IPS-18c (cell line): ENCODE data around the gene TCF15.

Experiments used
- H3K4me3 ChIP-seq: 2 replicates; pipeline ENCODE4 v1.7.0; 2013; ENCODE audit warnings: low read depth, mild to moderate bottlenecking, low read length, moderate library complexity; ENCODE audit not compliant: insufficient read depth
- H3K9me3 ChIP-seq: one replicate; pipeline ENCODE4 v1.6.1; 2013; ENCODE audit warnings: mild to moderate bottlenecking, low read length, moderate library complexity; ENCODE audit not compliant: control insufficient read depth, insufficient read depth

Gene TCF15, protein sequence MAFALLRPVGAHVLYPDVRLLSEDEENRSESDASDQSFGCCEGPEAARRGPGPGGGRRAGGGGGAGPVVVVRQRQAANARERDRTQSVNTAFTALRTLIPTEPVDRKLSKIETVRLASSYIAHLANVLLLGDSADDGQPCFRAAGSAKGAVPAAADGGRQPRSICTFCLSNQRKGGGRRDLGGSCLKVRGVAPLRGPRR

DNA sequence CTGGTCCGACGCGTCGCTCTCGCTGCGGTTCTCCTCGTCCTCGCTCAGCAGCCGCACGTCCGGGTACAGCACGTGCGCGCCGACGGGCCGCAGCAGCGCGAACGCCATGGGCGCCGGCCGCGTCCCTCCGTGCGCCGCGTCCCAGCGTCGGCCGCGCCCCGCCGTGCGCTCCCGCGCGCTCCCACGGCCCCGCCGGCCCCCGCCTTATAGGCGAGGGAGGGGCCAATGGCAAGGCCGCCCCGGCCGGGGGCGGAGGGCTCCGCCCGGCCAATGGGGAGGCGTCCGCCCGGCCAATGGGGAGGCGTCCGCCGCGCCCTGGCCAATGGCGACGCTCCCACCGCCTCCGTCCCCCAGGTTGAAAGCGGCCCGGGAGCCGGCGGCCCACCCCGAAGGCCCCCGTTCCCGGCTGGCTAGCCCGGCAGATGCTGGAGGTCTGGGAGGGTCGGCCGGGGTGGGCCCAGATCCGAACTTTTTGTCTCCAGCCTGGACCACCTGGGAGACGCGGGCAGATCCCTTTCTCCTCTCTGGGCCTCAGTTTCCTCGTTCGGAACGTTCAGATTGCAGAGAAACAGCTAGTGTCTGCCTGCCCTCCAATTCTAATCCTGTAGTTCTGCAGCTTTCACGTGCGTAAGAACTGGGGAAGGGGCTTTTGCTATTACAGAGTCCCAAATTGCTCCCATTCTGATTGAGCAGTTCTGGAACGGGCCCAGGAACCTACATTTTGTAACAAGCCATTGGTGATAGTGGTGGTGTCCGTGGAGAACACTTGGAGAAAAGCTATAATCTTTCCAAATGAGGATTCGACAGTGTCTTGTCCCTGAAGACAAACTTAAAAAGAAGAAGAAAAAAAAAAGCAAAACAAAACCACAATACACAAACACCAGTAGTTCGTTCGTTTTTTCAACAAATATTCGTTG is at the start of gene TCF15:
TCF15 (minus strand) TSS at position 180 of the 917 bp plus-strand sequence; CDS start at position 108, 72 bp downstream.
- H3K4me3 ChIP-seq, result peak within 1 kb of the TSS; percentile 57
- H3K9me3 ChIP-seq, result no peaks in the 10 kb centered on the region

DNA sequence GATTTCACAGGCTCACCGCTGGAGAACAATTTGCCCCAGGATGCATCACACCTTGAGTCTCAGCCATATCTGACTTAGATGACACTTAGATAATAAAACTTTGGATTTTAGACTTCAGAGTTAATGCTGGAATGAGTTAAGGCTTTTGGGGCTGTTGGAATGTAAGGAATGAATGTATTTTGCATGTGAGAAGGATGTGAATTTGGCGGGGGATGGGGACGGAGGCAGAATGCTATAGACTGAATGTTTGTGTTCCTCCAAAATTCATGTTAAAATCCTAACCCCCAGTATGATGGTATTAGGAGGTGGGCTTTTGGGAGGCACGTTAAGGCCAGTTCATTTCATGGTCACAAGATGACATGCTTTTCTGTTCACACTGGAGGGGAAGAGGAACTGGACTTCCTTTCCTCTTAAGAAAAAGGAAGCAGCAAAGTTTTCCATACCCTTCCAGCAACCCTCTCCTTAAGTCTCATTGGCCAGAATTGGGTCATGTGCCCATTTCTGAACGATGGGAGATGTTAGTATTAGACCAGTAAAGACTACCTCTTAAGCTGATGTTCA is 48.7 kb upstream of the TCF15 start:
- no peaks in the 10 kb centered on the region for H3K9me3 ChIP-seq
- H3K4me3 ChIP-seq, result no peak overlapping the region

DNA sequence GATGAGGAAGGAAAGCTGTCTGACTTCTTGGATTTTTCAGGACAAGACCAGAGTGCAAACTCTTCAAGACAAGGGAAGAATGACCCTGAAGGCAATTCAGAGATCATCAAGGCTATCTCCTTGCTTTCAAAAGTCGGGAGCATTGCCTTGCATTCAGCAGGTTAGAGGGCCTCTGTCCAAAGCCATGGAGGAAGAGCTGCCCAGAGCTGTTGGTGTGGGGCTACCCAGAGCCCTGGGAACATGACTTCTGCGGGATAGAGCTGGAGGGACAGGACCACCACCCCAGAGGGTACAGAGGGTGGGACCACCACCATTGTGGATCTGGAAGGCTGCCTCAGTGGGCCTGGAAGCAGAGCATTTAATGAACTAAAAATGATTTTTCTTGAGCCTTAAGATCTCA is 48.1 kb upstream of the TCF15 start:
- Histone ChIP-seq H3K9me3 (no peaks in the 10 kb centered on the region), H3K4me3 (no peak overlapping the region)

DNA sequence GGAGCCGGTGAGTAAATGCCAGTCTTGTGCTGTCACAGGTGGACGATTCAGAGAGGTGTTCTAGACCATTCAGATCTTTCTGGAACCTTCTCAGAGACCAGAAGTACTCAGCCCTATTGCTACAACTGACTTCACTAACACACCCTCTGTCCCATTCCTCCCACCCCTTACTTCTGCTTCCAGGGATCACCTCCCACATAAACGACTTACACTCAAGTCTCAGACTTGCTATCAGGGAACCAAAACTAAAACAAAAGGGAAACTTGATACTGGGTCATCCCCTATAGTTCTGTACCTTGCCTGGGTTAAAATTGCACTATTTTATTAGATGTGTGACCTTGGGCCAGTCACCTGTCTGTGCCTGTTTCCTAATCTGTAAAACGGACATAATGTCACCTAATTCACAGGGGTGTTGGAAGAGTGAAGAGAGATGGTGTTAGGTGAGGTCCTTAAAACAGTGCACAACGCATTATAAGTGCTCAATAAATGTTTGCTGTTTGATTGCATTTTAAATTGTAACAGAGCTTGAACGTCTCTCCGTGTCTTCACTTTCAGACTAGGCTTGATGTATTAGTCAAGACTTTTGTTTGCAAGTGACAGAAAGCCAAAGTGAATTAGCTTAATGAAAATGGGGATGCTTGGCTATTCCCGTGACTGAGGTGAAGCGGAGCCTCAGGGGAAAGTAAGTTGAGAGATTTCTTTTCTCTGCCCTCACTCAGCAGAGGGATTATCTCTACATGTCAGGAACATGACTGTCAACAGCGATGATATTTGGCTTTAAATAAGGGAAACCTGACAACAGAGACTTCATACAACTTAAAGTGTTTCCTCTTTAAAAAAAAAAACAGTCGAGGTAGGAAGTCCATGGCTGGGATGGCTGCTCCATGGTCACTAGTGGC is 45.9 kb upstream of the TCF15 start:
- Histone ChIP-seq H3K4me3 (no peak overlapping the region), H3K9me3 (no peaks in the 10 kb centered on the region)

DNA sequence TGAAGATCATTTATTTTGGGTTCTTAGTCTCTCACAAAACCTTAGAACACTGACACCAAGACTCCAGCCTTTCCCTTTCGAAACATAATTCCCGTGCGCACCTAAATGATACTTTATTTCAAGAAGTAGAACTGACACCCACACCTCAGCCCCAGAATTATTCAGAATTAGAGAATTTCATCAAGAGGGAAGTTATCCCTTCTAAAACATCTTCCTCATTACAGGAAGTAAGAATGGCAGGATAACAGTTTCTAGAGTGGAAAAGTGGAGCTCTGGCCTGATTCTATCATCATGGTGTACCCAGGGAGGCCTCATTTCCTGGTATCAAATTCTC is 44.3 kb upstream of the TCF15 start:
- no peaks in the 10 kb centered on the region for H3K9me3 ChIP-seq
- no peak overlapping the region for H3K4me3 ChIP-seq

DNA sequence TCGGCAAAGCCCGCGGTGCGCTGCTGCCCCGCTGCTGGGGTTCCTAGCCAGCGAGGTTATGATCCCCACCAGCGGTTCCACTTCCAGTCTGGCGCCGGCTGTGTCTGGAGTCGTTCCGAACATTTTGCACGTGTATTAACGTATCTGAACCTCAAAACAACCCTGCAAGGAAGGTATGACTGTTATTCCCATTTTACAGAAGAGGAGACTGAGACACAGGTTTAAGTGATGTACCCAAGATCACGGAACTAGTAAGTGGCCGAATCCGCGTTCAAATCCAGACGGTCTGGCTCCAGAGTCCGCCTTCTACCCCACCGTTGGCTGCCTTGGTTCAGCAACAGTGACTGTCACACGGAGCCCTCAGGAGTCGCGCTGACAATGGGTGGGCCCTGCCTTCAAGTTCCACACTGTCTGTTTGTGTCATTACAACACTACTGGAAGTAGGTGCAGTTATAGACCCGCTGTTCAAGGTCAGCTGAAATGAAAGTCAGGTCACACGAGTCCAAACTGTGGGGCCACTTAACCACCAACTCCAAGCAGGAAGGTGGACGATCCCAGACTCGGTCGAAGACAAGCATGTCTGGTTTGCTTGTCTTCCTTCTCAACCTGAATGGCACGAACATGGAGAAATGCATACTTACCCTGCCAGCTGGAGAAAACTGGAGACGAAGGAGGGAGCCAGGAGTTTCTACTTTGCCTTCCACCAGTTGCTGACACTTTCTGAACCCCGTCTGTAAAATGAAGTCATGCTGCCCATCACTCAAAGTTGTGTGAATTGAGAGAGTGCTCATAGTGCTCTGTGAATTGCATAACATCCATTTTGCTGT is 43.7 kb upstream of the TCF15 start:
- no peaks in the 10 kb centered on the region for H3K9me3 ChIP-seq
- peak overlapping the region; percentile 46 for H3K4me3 ChIP-seq

DNA sequence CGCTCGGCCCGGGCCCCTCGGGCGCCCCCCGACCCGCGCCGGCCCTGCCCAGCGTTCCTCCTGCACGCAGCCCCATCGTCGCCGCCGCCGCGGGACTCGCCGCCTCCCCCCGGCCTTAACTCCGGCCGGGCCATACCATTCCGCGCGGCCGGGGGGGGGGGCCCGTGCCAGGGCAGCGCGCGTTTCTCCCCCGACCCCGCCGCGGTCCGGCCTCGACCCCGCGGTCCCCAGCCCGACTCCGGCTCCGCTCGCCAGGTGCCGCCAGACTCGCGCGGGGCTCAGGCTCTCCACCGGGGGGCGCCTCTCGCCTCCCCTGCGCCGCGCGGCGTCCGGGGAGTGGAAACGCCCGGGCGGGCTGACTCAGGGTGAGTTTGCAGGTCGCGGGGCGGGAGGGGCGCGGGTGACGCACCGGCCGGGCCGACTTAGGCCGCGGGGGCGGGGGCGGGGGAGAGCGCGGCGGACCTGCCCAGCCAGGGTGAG is 43.0 kb upstream of the TCF15 start, which contains the start of gene SRXN1:
SRXN1 (minus strand) TSS at position 91 of the 480 bp plus-strand sequence; CDS start at position 76, 15 bp downstream.
- Histone ChIP-seq H3K4me3 (peak within 1 kb of the TSS; percentile 82), H3K9me3 (no peaks in the 10 kb centered on the region)

DNA sequence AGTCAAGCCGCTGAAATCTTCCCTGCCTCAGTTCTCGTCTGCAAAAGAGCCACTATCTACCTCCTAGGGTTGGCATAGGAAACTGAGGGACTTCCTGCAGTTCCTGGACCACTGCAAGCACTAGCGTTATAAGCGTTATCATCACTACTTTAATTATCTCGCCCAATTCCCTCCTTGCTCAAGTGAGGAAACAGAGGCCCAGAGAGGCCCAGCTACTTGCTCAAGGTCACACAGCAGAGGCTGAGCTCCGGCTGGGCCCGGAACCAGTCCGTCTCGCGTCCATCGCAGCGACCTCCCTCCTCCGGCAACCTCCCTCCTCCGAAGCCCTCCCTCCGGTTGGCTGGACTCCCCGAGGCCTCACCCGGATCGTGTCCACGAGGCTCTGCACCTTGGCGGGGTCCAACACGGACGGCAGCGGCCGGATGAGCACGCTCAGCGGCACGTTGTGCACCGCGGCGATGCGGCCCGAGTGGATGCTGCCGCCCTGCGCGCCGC is 42.6 kb upstream of the TCF15 start:
- H3K9me3 ChIP-seq, result no peaks in the 10 kb centered on the region
- peak overlapping the region; percentile 82 for H3K4me3 ChIP-seq

DNA sequence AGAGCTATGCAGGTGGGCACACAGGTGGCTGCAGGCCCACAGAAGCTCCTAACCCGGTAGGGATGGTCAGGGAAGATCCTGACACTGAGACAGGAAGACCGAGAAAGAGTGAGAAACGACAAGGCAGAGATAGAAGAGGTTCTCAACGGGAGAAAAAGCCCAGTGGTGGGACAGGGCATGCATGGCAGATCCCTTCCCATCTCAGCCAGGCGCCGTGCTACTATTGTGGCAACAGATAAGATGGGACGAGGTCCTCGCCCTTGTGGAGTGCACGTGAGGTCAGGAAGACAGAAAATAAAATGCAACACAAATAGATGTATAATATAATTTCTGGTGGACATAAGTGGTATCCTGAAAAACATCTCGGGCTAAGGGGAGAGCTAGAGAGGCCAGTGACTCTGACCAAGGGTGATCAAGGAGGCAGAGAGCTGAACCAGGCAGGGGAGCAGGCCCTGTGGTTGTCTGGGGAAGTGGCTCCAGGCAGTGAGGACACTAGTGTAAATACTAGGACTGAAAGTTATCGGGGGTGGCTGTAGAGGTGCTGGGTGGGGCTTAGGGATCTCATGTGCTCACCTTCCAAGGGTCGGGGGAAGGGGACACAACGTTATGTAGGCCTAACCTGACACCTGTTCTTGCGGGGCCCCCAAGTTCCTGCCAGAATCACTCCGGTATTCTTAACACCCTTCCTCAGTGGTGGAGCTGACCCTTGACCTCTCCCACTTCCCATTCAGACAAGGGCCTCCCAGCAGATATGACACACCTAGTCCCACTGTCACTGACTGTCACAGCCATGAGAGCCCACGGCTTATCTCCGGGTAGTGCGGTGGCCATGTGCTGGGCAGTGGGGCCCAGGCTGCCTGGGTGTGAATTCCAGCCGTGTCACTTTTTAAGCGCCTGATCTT is 41.9 kb upstream of the TCF15 start:
- H3K9me3 ChIP-seq, result no peaks in the 10 kb centered on the region
- peak overlapping the region; percentile 82 for H3K4me3 ChIP-seq

DNA sequence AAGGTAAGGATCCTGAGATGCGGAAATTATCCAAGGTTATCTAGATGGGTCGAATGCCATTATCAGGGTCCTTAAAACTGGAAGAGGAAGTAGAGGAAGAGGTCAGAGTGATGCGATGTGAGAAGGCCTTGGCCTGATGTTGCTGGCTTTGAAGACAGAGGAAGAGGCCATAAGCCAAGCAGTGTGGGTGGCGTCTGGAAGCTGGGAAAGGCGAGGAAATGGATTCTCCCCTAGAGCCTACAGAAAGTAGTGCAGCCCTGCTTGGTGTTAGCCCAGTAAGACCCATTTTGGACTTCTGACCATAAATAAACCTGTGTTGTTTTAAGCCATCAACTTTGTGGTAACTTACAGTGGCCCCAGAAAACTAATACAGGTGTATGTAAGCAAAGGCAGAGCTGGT is 40.8 kb upstream of the TCF15 start:
- no peak overlapping the region for H3K4me3 ChIP-seq
- H3K9me3 ChIP-seq, result no peaks in the 10 kb centered on the region

DNA sequence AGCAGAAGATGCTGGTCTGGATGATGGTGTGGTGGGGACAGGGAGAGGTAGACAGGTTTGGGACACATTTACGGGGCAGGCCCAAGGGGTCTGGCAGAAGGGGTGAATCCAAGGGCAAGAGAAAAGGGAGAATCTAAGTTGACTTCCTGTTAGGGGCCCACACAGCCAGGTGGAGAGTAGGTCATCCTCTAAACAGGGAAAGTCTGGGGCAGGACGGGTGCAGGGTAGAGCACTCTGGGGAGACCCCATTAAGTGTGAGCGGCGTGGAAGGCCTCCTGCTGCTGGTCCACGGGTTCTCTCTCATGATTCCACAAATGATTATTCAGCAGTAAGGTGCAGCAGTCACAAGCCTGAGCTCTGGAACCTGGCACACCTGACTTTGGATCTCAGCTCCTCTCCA is 40.2 kb upstream of the TCF15 start:
- H3K4me3 ChIP-seq, result no peak overlapping the region
- H3K9me3 ChIP-seq, result no peaks in the 10 kb centered on the region

DNA sequence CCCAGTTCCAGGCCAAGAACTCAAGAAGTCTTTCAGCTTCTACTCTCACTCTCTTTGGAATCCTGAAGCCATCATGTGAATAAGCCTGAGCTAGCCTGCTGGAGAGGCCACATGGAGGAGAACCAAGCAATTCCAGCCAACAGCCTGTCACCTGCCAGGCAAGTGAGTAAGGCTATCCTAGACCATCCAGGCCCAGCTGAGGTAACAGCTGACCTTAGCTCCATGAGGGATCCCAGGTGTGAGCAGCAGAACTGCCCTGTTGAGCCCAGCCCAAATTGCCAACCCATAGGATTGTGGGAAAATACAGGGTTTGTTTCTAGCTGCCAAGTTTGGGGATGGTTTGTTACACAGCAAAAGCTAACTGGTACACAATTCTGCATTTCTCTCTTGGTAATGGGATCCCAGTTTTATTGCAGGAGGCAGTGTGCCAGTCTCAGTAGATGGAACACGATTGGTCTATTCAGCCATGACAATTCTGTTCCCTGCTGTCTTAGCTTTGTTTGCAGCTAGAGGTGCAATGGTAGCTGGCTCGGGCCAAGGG is 37.4 kb upstream of the TCF15 start:
- Histone ChIP-seq H3K4me3 (no peak overlapping the region), H3K9me3 (peaks cover 3% of the 10 kb centered on the region)

DNA sequence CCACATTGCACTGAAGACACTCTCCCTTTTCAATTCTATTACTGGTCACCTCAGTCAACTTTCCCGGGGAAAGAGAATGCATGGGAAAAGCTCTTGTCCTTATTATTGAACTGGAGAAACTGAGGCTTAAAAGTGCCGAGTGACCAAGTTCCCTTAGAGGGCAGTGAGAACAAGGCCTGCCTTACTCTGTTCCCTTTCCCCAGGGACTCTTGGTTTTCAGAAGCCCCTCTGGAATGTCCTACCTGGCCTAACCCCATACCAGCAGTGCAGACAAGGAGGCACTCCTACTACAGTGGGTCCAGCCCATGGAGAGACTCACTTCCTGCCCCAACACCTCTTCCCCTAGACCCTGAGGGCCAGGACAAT is 36.7 kb upstream of the TCF15 start:
- peaks cover 3% of the 10 kb centered on the region for H3K9me3 ChIP-seq
- no peak overlapping the region for H3K4me3 ChIP-seq

DNA sequence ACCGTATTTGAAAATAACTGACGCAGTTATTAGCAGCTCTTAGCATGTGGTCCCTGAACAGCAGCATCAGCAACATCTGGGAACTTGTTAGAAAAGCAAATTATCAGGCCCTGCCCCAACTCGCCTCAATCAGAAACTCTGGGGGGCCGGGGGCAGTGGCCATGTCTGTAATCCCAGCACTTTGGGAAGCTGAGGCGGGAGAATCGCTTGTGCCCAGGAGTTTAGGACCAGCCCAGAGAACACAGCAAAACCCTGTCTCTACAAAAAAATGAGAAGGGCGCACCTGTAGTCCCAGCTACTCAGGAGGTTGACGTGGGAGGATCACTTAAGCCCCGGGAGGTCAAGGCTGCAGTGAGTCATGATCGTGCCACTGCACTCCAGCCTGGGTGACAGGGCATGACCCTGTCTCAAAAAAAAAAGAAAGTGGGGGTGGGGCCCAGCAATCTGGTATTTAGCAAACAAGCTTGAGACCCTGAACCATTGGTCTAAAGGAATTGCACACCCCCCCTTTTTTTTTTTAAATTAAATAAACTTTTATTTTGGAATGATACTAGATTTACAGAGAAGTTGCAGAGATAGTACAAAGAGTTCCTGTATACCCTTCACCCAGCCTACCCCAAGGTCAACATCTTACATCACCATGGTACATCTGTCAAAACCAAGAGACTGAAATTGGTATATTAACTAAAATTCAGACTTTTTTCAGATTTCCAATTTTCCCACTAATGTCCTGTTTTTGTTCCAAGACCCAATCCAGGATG is 36.2 kb upstream of the TCF15 start:
- Histone ChIP-seq H3K4me3 (no peak overlapping the region), H3K9me3 (peaks cover 3% of the 10 kb centered on the region)
